Trophoblast cell (in vitro differentiated cells and primary cell): ENCODE data around the gene GRB10.

Experiments used
- DNase-seq, 2 donors: peaks; one replicate each; pipeline ENCODE4 v3.0.0-alpha.2; 2016
- H2AFZ ChIP-seq: 2 replicates; pipeline ENCODE4 v1.6.1; 2013; ENCODE audit warnings: low read length, moderate library complexity, mild to moderate bottlenecking; ENCODE audit not compliant: insufficient read depth, poor library complexity
- H2AK5ac ChIP-seq: 2 replicates; pipeline ENCODE4 v1.6.1; 2013; ENCODE audit warnings: mild to moderate bottlenecking, low read length
- H2BK120ac ChIP-seq: 2 replicates; pipeline ENCODE4 v1.6.1; 2013; ENCODE audit warnings: low read length, mild to moderate bottlenecking, moderate library complexity; ENCODE audit not compliant: insufficient read depth, poor library complexity
- H2BK12ac ChIP-seq: 2 replicates; pipeline ENCODE4 v1.6.1; 2013; ENCODE audit warnings: mild to moderate bottlenecking, low read length, moderate library complexity
- H2BK5ac ChIP-seq: 2 replicates; pipeline ENCODE4 v1.6.1; 2013; ENCODE audit warnings: low read length, low read depth, moderate library complexity, mild to moderate bottlenecking; ENCODE audit not compliant: poor library complexity
- H3K14ac ChIP-seq: 2 replicates; pipeline ENCODE4 v1.6.1; 2013; ENCODE audit warnings: mild to moderate bottlenecking, low read length
- H3K18ac ChIP-seq: 2 replicates; pipeline ENCODE4 v1.6.1; 2013; ENCODE audit warnings: mild to moderate bottlenecking, low read length
- H3K23ac ChIP-seq: 2 replicates; pipeline ENCODE4 v1.6.1; 2013; ENCODE audit warnings: low read length
- H3K27ac ChIP-seq: 2 replicates; pipeline ENCODE4 v1.5.1; 2013; ENCODE audit warnings: low read depth, mild to moderate bottlenecking, inconsistent platforms, low read length, moderate library complexity
- H3K27me3 ChIP-seq: 2 replicates; pipeline ENCODE4 v1.6.1; 2013; ENCODE audit warnings: inconsistent platforms, mild to moderate bottlenecking, low read length, moderate library complexity; ENCODE audit not compliant: insufficient read depth
- H3K36me3 ChIP-seq, 2 experiments: 1 replicate in 1 of 2; 2 replicates in 1 of 2; pipeline ENCODE4 v1.6.1; 2013; ENCODE audit warnings: low read length in 2 of 2, mild to moderate bottlenecking in 2 of 2, moderate library complexity in 1 of 2; ENCODE audit not compliant: insufficient read depth in 2 of 2, control insufficient read depth in 1 of 2
- H3K4ac ChIP-seq: 2 replicates; pipeline ENCODE4 v1.6.1; 2013; ENCODE audit warnings: low read depth, mild to moderate bottlenecking, low read length, moderate library complexity
- H3K4me1 ChIP-seq, 2 experiments: 1 replicate in 1 of 2; 2 replicates in 1 of 2; pipeline ENCODE4 v1.6.1; 2013; ENCODE audit warnings: low read length in 2 of 2, mild to moderate bottlenecking in 2 of 2, moderate library complexity in 1 of 2; ENCODE audit not compliant: insufficient read depth in 2 of 2, control insufficient read depth in 1 of 2
- H3K4me2 ChIP-seq: 2 replicates; pipeline ENCODE4 v1.6.1; 2013; ENCODE audit warnings: inconsistent platforms, mild to moderate bottlenecking, low read length, moderate library complexity
- H3K4me3 ChIP-seq: 2 replicates; pipeline ENCODE4 v1.5.1; 2013; ENCODE audit warnings: mild to moderate bottlenecking, low read depth, low read length, inconsistent platforms
- H3K79me1 ChIP-seq: one replicate; pipeline ENCODE4 v1.6.1; 2013; ENCODE audit warnings: low read length
- H3K79me2 ChIP-seq: 2 replicates; pipeline ENCODE4 v1.6.1; 2013; ENCODE audit warnings: low read length, mild to moderate bottlenecking; ENCODE audit not compliant: control insufficient read depth, insufficient read depth, poor library complexity
- H3K9ac ChIP-seq: 2 replicates; pipeline ENCODE4 v1.6.1; 2013; ENCODE audit warnings: mild to moderate bottlenecking, low read length
- H3K9me3 ChIP-seq: 2 replicates; pipeline ENCODE4 v1.6.1; 2013; ENCODE audit warnings: low read depth, mild to moderate bottlenecking, control low read depth, inconsistent platforms, low read length; ENCODE audit not compliant: insufficient read depth
- H4K12ac ChIP-seq: 2 replicates; pipeline ENCODE4 v1.6.1; 2013; ENCODE audit warnings: low read depth, mild to moderate bottlenecking, low read length, moderate library complexity
- H4K8ac ChIP-seq: 2 replicates; pipeline ENCODE4 v1.6.1; 2013; ENCODE audit warnings: low read depth, mild to moderate bottlenecking, low read length, moderate library complexity
- H4K91ac ChIP-seq: one replicate; pipeline ENCODE4 v1.6.1; 2013; ENCODE audit warnings: low read depth, mild to moderate bottlenecking, low read length, moderate library complexity
- WGBS: extraction: QIAGEN DNeasy Blood & Tissue Kit; methylation state at CpG from one replicate; pipeline ENCODE4 v1.1.7; 2013; ENCODE audit warnings: missing lambda C conversion rate; ENCODE audit not compliant: insufficient read length, insufficient coverage; ENCODE audit errors: extremely low coverage; 5-methylcytosine and 5-hydroxymethylcytosine counted together

Gene GRB10

GRCh38 chr7:50660830-50661175 lies 121.9 kb downstream of the GRB10 start:
- no peaks in the 10 kb centered on the region for H3K79me1 ChIP-seq
- H3K79me2 ChIP-seq: no peaks in the 10 kb centered on the region
- WGBS: no CpG with 5 or more reads among the region's 5 CpGs
- H2BK12ac ChIP-seq: no peak overlapping the region
- H4K91ac ChIP-seq: no peak overlapping the region
- H3K27me3 ChIP-seq: no peaks in the 10 kb centered on the region
- H3K4me3 ChIP-seq: no peak overlapping the region
- H2AK5ac ChIP-seq: no peak overlapping the region
- no peak overlapping the region for H4K8ac ChIP-seq
- H3K14ac ChIP-seq: no peak overlapping the region
- no peak overlapping the region for H3K4ac ChIP-seq
- H3K36me3 ChIP-seq: peaks cover 11 to 15% of the 10 kb centered on the region in 2 experiments
- H3K4me2 ChIP-seq: no peak overlapping the region
- no peak overlapping the region for H2BK5ac ChIP-seq
- H2BK120ac ChIP-seq: no peak overlapping the region
- H3K9me3 ChIP-seq: peaks cover 2% of the 10 kb centered on the region
- no peak overlapping the region for H2AFZ ChIP-seq
- no peak overlapping the region for H4K12ac ChIP-seq
- no peak overlapping the region for H3K23ac ChIP-seq
- H3K27ac ChIP-seq: no peak overlapping the region
- H3K9ac ChIP-seq: no peak overlapping the region
- no peak overlapping the region for H3K18ac ChIP-seq
- peaks cover 5 to 9% of the 10 kb centered on the region in 2 experiments for H3K4me1 ChIP-seq
- DNase-seq: no peak

- no peak for DNase-seq
- no peak overlapping the region for H4K91ac ChIP-seq
- no peak overlapping the region for H3K23ac ChIP-seq
- no peak overlapping the region for H3K18ac ChIP-seq
- no peaks in the 10 kb centered on the region for H3K79me2 ChIP-seq
- H3K27ac ChIP-seq: no peak overlapping the region
- H2AK5ac ChIP-seq: no peak overlapping the region
- H4K12ac ChIP-seq: no peak overlapping the region
- H2BK12ac ChIP-seq: no peak overlapping the region
- H3K27me3 ChIP-seq: no peaks in the 10 kb centered on the region
- no peak overlapping the region for H3K9ac ChIP-seq
- H3K4me3 ChIP-seq: no peak overlapping the region
- H2BK5ac ChIP-seq: no peak overlapping the region
- H3K79me1 ChIP-seq: no peaks in the 10 kb centered on the region
- no peak overlapping the region for H3K14ac ChIP-seq
- H3K36me3 ChIP-seq: peaks cover 11 to 15% of the 10 kb centered on the region in 2 experiments
- no peak overlapping the region for H2BK120ac ChIP-seq
- H3K4me2 ChIP-seq: no peak overlapping the region
- no peak overlapping the region for H3K4ac ChIP-seq
- H2AFZ ChIP-seq: no peak overlapping the region
- H3K9me3 ChIP-seq: no peaks in the 10 kb centered on the region
- H4K8ac ChIP-seq: no peak overlapping the region
- H3K4me1 ChIP-seq: peaks cover 5 to 6% of the 10 kb centered on the region in 2 experiments
- WGBS: no CpG with 5 or more reads among the region's 30 CpGs
These were observed 122.5 kb downstream of the GRB10 start for GRCh38 chr7:50660040-50660829.

GRCh38 chr7:50659329-50659965 lies 123.2 kb downstream of the GRB10 start:
- Histone ChIP-seq H3K4ac (no peak overlapping the region), H3K36me3 (peaks cover 11 to 15% of the 10 kb centered on the region in 2 experiments), H3K79me1 (no peaks in the 10 kb centered on the region), H3K9me3 (no peaks in the 10 kb centered on the region), H4K8ac (no peak overlapping the region), H3K27ac (no peak overlapping the region), H4K12ac (no peak overlapping the region), H3K79me2 (no peaks in the 10 kb centered on the region), H2BK12ac (no peak overlapping the region), H3K4me1 (peaks cover 3 to 5% of the 10 kb centered on the region in 2 experiments), H3K18ac (no peak overlapping the region), H3K4me3 (no peak overlapping the region), H2AFZ (no peak overlapping the region), H3K23ac (no peak overlapping the region), H3K4me2 (no peak overlapping the region), H2BK5ac (no peak overlapping the region), H3K14ac (no peak overlapping the region), H4K91ac (no peak overlapping the region), H3K9ac (no peak overlapping the region), H2BK120ac (no peak overlapping the region), H2AK5ac (no peak overlapping the region), H3K27me3 (no peaks in the 10 kb centered on the region)
- DNase-seq: no peak
- no CpG with 5 or more reads among the region's 17 CpGs for WGBS

GRCh38 chr7:50658696-50659095 lies 124.0 kb downstream of the GRB10 start:
- Histone ChIP-seq H3K4me2 (no peak overlapping the region), H3K4ac (no peak overlapping the region), H4K8ac (no peak overlapping the region), H3K9ac (no peak overlapping the region), H2AFZ (no peak overlapping the region), H4K12ac (no peak overlapping the region), H2BK12ac (no peak overlapping the region), H3K79me1 (no peaks in the 10 kb centered on the region), H3K27me3 (no peaks in the 10 kb centered on the region), H4K91ac (no peak overlapping the region), H3K4me1 (no peaks in the 10 kb centered on the region), H2BK120ac (no peak overlapping the region), H3K14ac (no peak overlapping the region), H3K23ac (no peak overlapping the region), H2AK5ac (no peak overlapping the region), H3K27ac (no peak overlapping the region), H3K18ac (no peak overlapping the region), H3K36me3 (peaks cover 9 to 13% of the 10 kb centered on the region in 2 experiments), H3K79me2 (no peaks in the 10 kb centered on the region), H3K4me3 (no peak overlapping the region), H2BK5ac (no peak overlapping the region), H3K9me3 (no peaks in the 10 kb centered on the region)
- DNase-seq: peak; percentile 58 to 75
- WGBS: no CpG with 5 or more reads among the region's 11 CpGs
